ENCODE measurements around the gene PHACTR2.
"Not testable (repeated sequence)": the region's sequence is repeated elsewhere in the genome, so short reads cannot be mapped to it uniquely, and the experiment has no call there.

PHACTR2 gene

GRCh38 chr6:143863771-143864170 lies 186.0 kb downstream of the PHACTR2 start:
- DNase-seq (ENCODE audit: low spot score): no peak

GRCh38 chr6:143864234-143864633 lies 186.5 kb downstream of the PHACTR2 start, which contains the start of gene ZC2HC1B:
TSS of gene ZC2HC1B (plus strand) at chr6:143864474. CDS start at chr6:143864540, 66 bp downstream.
- DNase-seq (ENCODE audit: low spot score): no peak

GRCh38 chr6:143867236-143867635 lies 189.5 kb downstream of the PHACTR2 start:
- no peak for DNase-seq (ENCODE audit: low spot score)

- DNase-seq (ENCODE audit: low spot score): not testable (repeated sequence)
Measured at GRCh38 chr6:143868808-143869207, 191.0 kb downstream of the PHACTR2 start.

- not testable (repeated sequence) for DNase-seq (ENCODE audit: low spot score)
Measured at GRCh38 chr6:143871202-143871730, 193.5 kb downstream of the PHACTR2 start.

- no peak for DNase-seq (ENCODE audit: low spot score)
Measured at GRCh38 chr6:143872201-143872600, 194.4 kb downstream of the PHACTR2 start.

GRCh38 chr6:143873600-143873999 lies 195.8 kb downstream of the PHACTR2 start:
- DNase-seq (ENCODE audit: low spot score): not testable (repeated sequence)

- DNase-seq (ENCODE audit: low spot score): not testable (repeated sequence)
Measured at GRCh38 chr6:143874503-143874902, 196.7 kb downstream of the PHACTR2 start.

GRCh38 chr6:143877584-143878271 lies 200.0 kb downstream of the PHACTR2 start:
- DNase-seq (ENCODE audit: low spot score): no peak

GRCh38 chr6:143878272-143878760 lies 200.6 kb downstream of the PHACTR2 start:
- no peak for DNase-seq (ENCODE audit: low spot score)

GRCh38 chr6:143880412-143880811 lies 202.6 kb downstream of the PHACTR2 start:
- no peak for DNase-seq (ENCODE audit: low spot score)

Data from pons (tissue), 1 donor.